ENCODE results near the gene ROCK1.
"Not testable (repeated sequence)": the region's sequence is repeated elsewhere in the genome, so short reads cannot be mapped to it uniquely, and the experiment has no call there.

The ROCK1 gene

GRCh38 chr18:21111346-21112139, at the start of gene ROCK1:
Gene ROCK1, minus strand, starts transcription at chr18:21111813. Its CDS starts 903 bp downstream, at chr18:21110910.
- DNase-seq: peak; percentile 93

GRCh38 chr18:21155443-21155842, 43.8 kb upstream of the ROCK1 start:
- DNase-seq: no peak

- DNase-seq: no peak
These were observed 34.4 kb upstream of the ROCK1 start for GRCh38 chr18:21146016-21146415.

GRCh38 chr18:21145371-21145770, 33.8 kb upstream of the ROCK1 start:
- no peak for DNase-seq

GRCh38 chr18:21141668-21142422, 30.2 kb upstream of the ROCK1 start:
- DNase-seq: no peak

GRCh38 chr18:21137719-21138488, 26.3 kb upstream of the ROCK1 start:
- not testable (repeated sequence) for DNase-seq

- no peak for DNase-seq
These were observed 23.3 kb upstream of the ROCK1 start for GRCh38 chr18:21134895-21135294.

GRCh38 chr18:21132398-21132918, 20.8 kb upstream of the ROCK1 start:
- DNase-seq: no peak

- no peak for DNase-seq
These were observed 20.1 kb upstream of the ROCK1 start for GRCh38 chr18:21131698-21132227.

- no peak for DNase-seq
These were observed 18.1 kb upstream of the ROCK1 start for GRCh38 chr18:21129566-21130216.

GRCh38 chr18:21123290-21123926, 11.8 kb upstream of the ROCK1 start:
- no peak for DNase-seq

- DNase-seq: no peak
These were observed 7.2 kb upstream of the ROCK1 start for GRCh38 chr18:21118806-21119205.

- no peak for DNase-seq
These were observed 6.0 kb upstream of the ROCK1 start for GRCh38 chr18:21117409-21118131.

- DNase-seq: no peak
These were observed 4.2 kb upstream of the ROCK1 start for GRCh38 chr18:21115519-21116411.

GRCh38 chr18:21112543-21113105, 1.0 kb upstream of the ROCK1 start:
- no peak for DNase-seq

GRCh38 chr18:21112140-21112473, 494 bp upstream of the ROCK1 start:
- DNase-seq: no peak

- DNase-seq: no peak
These were observed 784 bp downstream of the ROCK1 start for GRCh38 chr18:21110713-21111345.

- no peak for DNase-seq
These were observed 1.5 kb downstream of the ROCK1 start for GRCh38 chr18:21109936-21110712.

All from retina (tissue), 1 donor.